ENCODE results near the gene AIP.

The AIP gene

DNA sequence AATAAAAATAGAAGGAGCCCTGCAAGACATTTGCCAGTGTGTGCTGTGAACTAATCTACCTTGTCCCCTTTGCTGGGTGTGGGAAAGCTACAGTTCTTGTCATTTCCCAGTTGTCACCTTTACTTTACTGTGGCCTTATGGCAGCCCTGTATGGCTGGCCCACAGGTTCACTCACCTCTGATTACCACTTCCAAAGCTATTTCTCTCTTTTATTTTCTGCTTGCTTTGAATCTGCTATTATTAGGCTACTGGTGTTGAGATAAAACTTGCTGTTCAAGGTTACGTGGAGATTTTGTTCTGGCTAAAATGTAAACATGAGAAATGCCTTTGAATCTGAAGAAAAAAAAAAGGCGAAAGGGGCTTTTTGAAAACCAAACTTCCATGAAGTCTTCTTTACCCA, 50.1 kb downstream of the AIP start:
- no peak for DNase-seq (ENCODE audit: low read depth in 2 of 2)

DNA sequence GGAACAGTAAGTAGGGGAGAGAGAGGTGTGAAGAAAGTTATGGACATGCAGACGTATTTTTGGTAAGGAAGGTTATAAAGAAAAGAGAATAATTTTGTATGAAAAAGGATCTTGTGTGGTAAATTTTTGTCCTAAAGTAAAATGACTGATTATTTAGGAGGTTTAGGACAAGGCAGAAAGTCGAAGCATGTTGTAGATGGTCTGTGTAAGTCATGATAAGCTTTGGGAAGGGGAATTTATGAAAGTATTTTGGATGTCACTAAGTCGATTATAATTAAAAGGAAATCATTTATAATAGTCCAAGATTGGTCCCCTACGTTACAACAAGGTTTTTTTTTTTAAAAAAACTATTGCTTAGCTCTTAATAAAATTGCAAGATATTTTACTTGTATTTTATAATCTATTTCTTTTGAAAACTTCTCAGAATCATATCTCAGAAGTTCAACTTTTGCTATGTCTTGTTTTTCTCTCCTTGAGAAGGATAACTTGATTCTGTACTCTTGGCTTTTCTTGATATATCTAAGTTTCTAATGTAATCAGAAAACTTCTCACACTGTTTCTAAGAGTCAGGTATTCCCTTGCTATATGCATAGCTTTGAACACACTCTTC, 51.3 kb downstream of the AIP start:
- no peak for DNase-seq (ENCODE audit: low read depth in 2 of 2)

DNA sequence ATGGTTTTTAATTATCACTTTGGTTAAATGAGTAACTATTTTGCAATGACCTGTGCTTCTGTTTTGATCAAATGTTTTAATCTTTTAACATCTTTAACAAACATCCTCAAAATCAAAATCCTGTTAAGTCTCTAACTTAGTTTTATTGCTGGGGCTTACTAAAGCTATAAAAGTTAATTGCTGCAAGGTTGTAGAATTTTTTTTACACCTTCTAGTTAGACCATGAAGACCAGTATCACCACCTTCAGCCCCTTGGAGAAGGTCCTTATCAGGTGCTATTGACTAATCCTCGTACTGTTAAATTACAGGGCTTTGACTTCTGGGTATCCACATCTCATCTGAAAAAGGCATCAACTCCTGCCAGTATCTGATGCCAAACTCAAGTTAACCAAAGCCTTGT, 52.7 kb downstream of the AIP start:
- DNase-seq (ENCODE audit: low read depth in 2 of 2): no peak

DNA sequence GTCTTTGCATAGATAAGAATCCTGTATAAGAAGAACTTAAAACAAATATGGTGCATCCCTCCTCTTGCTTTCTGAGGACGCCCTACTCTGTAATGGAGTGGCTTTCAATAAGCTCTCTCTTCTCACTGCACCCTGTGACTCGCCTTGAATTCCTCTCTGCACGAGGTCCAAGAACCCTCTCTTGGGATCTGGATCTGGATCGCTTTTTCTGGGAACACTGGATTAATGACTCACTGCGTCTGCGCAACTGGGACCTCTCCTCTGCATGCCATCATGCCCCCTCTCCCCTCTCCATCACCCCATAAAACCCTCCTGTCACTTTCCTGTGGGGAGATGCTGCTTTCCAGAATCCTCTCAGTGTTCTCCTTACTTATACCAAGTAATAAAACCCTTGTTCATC, 55.5 kb downstream of the AIP start:
- no peak for DNase-seq (ENCODE audit: low read depth in 2 of 2)

DNA sequence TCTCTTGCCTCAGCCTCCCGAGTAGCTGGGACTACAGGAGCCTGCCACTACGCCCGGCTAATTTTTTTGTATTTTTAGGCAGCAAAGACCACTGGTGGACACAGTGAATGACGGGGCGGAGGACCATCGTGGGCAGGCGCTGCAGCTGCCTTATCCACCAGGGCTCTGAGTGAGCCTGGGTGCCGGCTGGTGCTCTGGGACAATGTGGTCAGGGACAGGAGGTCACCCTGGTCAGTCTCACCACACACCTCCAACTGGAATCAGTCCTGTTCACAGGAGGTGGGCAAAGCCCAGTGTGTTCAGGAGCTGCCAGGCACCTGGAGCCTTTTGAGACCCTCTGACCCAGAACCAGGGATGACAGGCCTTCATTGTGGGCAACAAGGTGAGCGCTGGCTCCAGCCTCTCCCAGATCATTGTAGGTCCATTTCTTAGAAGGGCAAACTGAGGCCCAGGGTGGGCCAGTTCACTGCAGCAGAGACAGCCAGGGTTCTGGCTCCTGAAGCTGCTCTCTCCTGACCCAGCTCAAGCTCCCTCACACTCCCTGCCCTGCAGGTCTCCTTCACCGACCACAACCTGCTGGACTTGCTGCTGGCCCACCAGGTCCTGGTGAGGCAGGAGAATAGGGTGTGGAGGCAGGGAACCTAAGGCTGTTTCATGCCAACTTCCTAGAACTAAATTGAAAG, 56.1 kb downstream of the AIP start:
- no peak for DNase-seq (ENCODE audit: low read depth in 2 of 2)

DNA sequence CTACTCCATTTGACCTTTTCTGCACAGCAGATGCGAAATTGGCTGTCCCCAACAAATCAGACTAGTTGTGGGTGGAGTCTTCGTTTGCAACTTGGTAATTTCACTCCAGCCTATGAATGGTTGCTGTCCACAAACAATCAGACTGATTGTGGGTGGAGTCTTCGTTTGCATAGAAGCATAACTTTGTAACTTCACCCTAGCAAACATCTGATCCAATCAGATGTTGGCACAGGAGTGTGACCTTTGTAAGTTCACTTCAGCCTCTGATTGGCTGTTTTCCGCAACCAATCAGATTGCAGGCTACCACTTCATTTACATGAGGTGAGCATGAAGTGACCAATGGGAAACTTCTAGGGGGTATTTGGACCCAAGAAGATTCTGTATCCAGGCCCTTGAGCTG, 56.7 kb downstream of the AIP start:
- no peak for DNase-seq (ENCODE audit: low read depth in 2 of 2)

All from stimulated activated CD8-positive, alpha-beta memory T cell treated with anti-CD3 and anti-CD28 coated beads, Interleukin-2, amount 100 ng/mL, for 1 hour (primary cell).